OCI-LY1 (cell line): ENCODE results near the gene MRPS27.

Experiments used
- H2AFZ ChIP-seq: fragments of 200-600 bp; sonication (generic), shearing (Covaris generic); 2 replicates; pipeline ENCODE4 v1.6.0; 2014; ENCODE audit warnings: antibody characterized with exemption, mild to moderate bottlenecking, low read length
- H3F3A ChIP-seq: fragments of 200-600 bp; sonication (generic), shearing (Covaris generic); 2 replicates; pipeline ENCODE4 v1.6.0; 2014; ENCODE audit warnings: mild to moderate bottlenecking, antibody characterized with exemption, low read length, moderate library complexity; ENCODE audit not compliant: insufficient read depth
- H3K27ac ChIP-seq: fragments of 200-600 bp; sonication (generic); 2 replicates; pipeline ENCODE4 v1.5.1; 2014; ENCODE audit warnings: low read length, mixed run types, mild to moderate bottlenecking, low read depth; ENCODE audit not compliant: poor library complexity, severe bottlenecking
- H3K27me3 ChIP-seq: fragments of 200-600 bp; sonication (generic); 2 replicates; pipeline ENCODE4 v1.6.0; 2014; ENCODE audit warnings: antibody characterized with exemption, mild to moderate bottlenecking, low read length, moderate library complexity; ENCODE audit not compliant: insufficient read depth
- H3K36me3 ChIP-seq: fragments of 200-600 bp; sonication (generic); 2 replicates; pipeline ENCODE4 v1.6.1; 2014; ENCODE audit warnings: mild to moderate bottlenecking, antibody characterized with exemption, low read length, moderate library complexity, mixed read lengths; ENCODE audit not compliant: insufficient read depth
- H3K4me1 ChIP-seq: fragments of 200-600 bp; sonication (generic); 2 replicates; pipeline ENCODE4 v1.5.1; 2014; ENCODE audit warnings: mild to moderate bottlenecking, low read length, moderate library complexity; ENCODE audit not compliant: insufficient read depth, severe bottlenecking
- H3K4me2 ChIP-seq: fragments of 200-600 bp; sonication (generic), shearing (Covaris generic); 2 replicates; pipeline ENCODE4 v1.6.1; 2014; ENCODE audit warnings: low read length
- H3K4me3 ChIP-seq: fragments of 200-600 bp; sonication (generic); 2 replicates; pipeline ENCODE4 v1.5.1; 2014; ENCODE audit warnings: low read length, low read depth, mild to moderate bottlenecking, mixed read lengths; ENCODE audit not compliant: poor library complexity, severe bottlenecking
- H3K79me2 ChIP-seq: fragments of 200-600 bp; shearing (Covaris generic); 2 replicates; pipeline ENCODE4 v1.6.1; 2016; ENCODE audit warnings: mixed run types, low read length, mixed read lengths; ENCODE audit not compliant: insufficient read depth
- H3K9ac ChIP-seq: fragments of 200-600 bp; sonication (generic), shearing (Covaris generic); 2 replicates; pipeline ENCODE4 v1.6.1; 2014; ENCODE audit warnings: mild to moderate bottlenecking, low read length, mixed read lengths
- H3K9me2 ChIP-seq: fragments of 200-600 bp; sonication (generic), shearing (Covaris generic); 2 replicates; pipeline ENCODE4 v1.6.1; 2014; ENCODE audit warnings: low read depth, mild to moderate bottlenecking, low read length, mixed read lengths
- H3K9me3 ChIP-seq: fragments of 200-600 bp; shearing (Covaris generic); 2 replicates; pipeline ENCODE4 v1.6.1; 2014; ENCODE audit warnings: low read length, mixed read lengths
- H4K20me1 ChIP-seq: fragments of 200-600 bp; sonication (generic), shearing (Covaris generic); 2 replicates; pipeline ENCODE4 v1.6.0; 2016; ENCODE audit warnings: mild to moderate bottlenecking, low read length; ENCODE audit not compliant: insufficient read depth
- EZH2 ChIP-seq: fragments of 200-600 bp; sonication (generic), shearing (Covaris generic); IDR thresholded peaks from 2 replicates; pipeline ENCODE4 v1.8.0; 2017; ENCODE audit warnings: borderline replicate concordance, mixed run types, mild to moderate bottlenecking, antibody characterized with exemption, low read length, moderate library complexity, mixed read lengths
- TF ChIP-seq, protein P1 (sequence below): fragments of 200-600 bp; sonication (generic), shearing (Covaris generic); IDR thresholded peaks from 2 replicates; pipeline ENCODE4 v1.5.1; 2017; ENCODE audit warnings: mild to moderate bottlenecking, antibody characterized with exemption, low read length, moderate library complexity, mixed read lengths

MRPS27 gene

DNA sequence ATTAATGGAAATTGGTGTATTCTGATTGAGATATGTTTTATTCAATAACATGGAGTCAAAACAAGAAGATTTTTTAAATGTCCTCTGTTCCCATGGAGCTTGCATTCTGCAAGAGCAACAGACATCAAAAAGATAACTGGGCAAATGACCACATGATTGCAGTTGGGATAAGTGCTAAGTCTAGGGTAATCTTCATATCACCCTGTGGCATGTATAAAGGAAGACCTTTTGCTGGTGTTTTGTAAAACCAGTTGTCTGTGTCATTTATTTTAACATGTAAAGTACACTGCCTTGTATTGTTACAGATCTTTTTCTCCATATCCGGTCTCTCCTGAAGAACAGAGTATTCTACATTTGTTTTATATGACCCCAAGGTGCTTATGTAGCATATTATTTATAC lies 44.1 kb upstream of the MRPS27 start:
- H3K36me3 ChIP-seq: peaks cover 44% of the 10 kb centered on the region
- H3K9ac ChIP-seq: no peak overlapping the region
- no peaks in the 10 kb centered on the region for H3F3A ChIP-seq
- no peaks in the 10 kb centered on the region for H3K27me3 ChIP-seq
- TF ChIP-seq EZH2: no peak
- TF ChIP-seq, protein P1, sequence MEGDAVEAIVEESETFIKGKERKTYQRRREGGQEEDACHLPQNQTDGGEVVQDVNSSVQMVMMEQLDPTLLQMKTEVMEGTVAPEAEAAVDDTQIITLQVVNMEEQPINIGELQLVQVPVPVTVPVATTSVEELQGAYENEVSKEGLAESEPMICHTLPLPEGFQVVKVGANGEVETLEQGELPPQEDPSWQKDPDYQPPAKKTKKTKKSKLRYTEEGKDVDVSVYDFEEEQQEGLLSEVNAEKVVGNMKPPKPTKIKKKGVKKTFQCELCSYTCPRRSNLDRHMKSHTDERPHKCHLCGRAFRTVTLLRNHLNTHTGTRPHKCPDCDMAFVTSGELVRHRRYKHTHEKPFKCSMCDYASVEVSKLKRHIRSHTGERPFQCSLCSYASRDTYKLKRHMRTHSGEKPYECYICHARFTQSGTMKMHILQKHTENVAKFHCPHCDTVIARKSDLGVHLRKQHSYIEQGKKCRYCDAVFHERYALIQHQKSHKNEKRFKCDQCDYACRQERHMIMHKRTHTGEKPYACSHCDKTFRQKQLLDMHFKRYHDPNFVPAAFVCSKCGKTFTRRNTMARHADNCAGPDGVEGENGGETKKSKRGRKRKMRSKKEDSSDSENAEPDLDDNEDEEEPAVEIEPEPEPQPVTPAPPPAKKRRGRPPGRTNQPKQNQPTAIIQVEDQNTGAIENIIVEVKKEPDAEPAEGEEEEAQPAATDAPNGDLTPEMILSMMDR: no peak
- H3K79me2 ChIP-seq: no peaks in the 10 kb centered on the region
- no peak overlapping the region for H3K27ac ChIP-seq
- H3K9me3 ChIP-seq: no peaks in the 10 kb centered on the region
- H3K4me3 ChIP-seq: no peak overlapping the region
- no peak overlapping the region for H3K4me2 ChIP-seq
- no peaks in the 10 kb centered on the region for H4K20me1 ChIP-seq
- H3K4me1 ChIP-seq: no peaks in the 10 kb centered on the region
- no peaks in the 10 kb centered on the region for H3K9me2 ChIP-seq
- H2AFZ ChIP-seq: no peak overlapping the region

DNA sequence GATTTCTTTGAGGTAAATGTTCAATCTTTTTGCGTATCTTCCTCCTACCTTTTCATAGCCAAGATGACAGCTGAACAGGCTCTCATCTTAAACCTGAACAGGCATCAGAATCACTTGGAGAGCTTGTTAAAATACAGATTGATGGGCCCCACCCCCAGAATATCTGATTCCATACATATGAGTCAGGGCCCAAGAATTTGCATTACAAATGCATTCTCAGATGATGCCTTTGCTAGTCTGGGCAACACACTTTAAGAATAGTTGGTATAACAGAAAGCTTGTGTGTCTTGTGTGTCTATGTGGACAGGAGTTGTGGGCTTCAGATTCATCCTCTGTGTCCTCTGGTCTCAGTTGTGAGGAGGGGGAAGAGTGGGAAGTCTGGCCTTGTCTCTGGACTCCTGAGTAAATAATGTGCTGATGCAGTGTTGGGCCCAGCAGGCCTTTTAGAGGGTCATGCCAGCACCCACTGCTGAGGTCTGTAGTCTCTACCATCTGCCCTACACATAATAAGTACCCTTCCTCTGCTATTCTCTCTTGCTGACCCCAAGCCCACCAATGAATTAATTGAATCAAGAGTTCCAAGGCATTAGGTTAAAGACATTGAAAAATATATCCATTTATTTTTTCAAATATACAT lies 43.2 kb upstream of the MRPS27 start:
- Histone ChIP-seq H3K27ac (no peak overlapping the region), H3K36me3 (peaks cover 53% of the 10 kb centered on the region), H3K4me1 (no peaks in the 10 kb centered on the region), H3K9ac (no peak overlapping the region), H3K4me3 (no peak overlapping the region), H3K4me2 (no peak overlapping the region), H3K9me2 (no peaks in the 10 kb centered on the region), H3K9me3 (no peaks in the 10 kb centered on the region), H3K79me2 (no peaks in the 10 kb centered on the region), H4K20me1 (no peaks in the 10 kb centered on the region), H2AFZ (no peak overlapping the region), H3K27me3 (no peaks in the 10 kb centered on the region), H3F3A (no peaks in the 10 kb centered on the region)
- TF ChIP-seq EZH2: no peak
- TF ChIP-seq, protein P1: no peak

DNA sequence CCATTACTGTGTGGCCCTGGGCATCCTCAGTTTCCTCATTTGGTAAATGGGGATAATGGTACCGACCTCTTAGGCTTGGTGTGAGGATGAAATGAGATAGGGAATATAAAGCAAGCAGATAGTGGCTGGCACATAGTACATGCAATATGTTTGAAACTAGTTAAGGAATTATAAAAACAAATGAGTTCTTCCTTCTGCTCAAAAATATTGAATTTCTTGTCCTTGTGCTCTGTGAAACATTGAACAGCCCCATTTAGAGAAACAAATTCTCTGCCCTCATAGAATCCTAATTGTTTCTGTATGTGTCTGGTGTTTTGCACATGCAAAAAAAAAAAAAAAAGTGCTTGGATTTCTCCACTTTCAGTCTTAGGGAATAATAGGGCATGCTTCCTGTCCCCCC lies 39.8 kb upstream of the MRPS27 start:
- peaks cover 60% of the 10 kb centered on the region for H3K36me3 ChIP-seq
- H2AFZ ChIP-seq: no peak overlapping the region
- no peaks in the 10 kb centered on the region for H3F3A ChIP-seq
- H3K27me3 ChIP-seq: no peaks in the 10 kb centered on the region
- no peak overlapping the region for H3K4me2 ChIP-seq
- no peaks in the 10 kb centered on the region for H4K20me1 ChIP-seq
- H3K4me3 ChIP-seq: no peak overlapping the region
- no peak for TF ChIP-seq EZH2
- TF ChIP-seq, protein P1: no peak
- no peak overlapping the region for H3K27ac ChIP-seq
- no peak overlapping the region for H3K9ac ChIP-seq
- H3K9me3 ChIP-seq: no peaks in the 10 kb centered on the region
- no peaks in the 10 kb centered on the region for H3K9me2 ChIP-seq
- H3K79me2 ChIP-seq: no peaks in the 10 kb centered on the region
- no peaks in the 10 kb centered on the region for H3K4me1 ChIP-seq
